GM21786 (cell line): ENCODE results near the gene ZNF827.

Experiments used
- ATAC-seq: cut with Tn5 transposase; IDR thresholded peaks from one replicate; pipeline ENCODE4 v1.9.1; 2021; ENCODE audit not compliant: unreplicated experiment

Gene ZNF827

GRCh38 chr4:145723336-145723735, 215.3 kb downstream of the ZNF827 start:
- ATAC-seq = no peak

DNA sequence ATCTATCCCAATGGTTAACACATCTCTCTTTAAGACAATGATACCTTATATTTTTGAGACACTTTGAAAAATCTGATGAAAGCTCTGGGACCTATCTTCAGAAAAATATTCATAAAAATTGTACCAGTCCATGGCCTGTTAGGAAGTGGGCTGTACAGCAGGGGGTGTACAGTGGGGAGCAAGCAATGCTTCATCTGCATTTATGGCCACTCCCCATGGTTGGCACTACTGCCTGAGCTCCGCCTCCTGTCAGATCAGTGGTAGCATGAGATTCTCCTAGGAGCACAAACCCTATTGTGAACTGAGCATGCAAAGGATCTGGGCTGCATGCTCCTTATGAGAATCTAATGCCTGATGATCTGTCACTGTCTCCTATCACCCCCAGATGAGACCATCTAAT, 216.1 kb downstream of the ZNF827 start:
- ATAC-seq = no peak

DNA sequence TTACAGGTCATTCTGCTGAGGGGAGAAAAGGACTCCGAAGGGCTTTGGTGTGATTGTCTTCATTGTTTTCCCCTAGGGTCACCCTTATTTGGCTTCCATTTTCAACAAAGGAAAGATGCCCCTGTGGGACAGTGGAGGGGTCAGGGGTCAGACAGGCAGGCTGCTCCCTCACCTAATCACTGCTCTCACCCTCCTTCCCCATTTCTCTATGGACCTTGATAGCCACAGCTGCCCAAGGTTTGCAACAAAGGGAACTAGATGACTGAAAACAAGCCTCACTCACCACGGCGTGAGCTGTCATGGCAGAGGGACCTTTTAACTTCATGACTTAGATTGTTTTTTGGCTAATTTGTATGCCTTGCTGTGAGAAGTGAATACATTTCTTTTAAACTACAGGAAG, 218.0 kb downstream of the ZNF827 start:
- peak; percentile 19 for ATAC-seq

- peak; percentile 80 for ATAC-seq
These were observed 218.6 kb downstream of the ZNF827 start for GRCh38 chr4:145719752-145720624.

GRCh38 chr4:145716661-145717200, 221.9 kb downstream of the ZNF827 start:
- ATAC-seq = no peak

DNA sequence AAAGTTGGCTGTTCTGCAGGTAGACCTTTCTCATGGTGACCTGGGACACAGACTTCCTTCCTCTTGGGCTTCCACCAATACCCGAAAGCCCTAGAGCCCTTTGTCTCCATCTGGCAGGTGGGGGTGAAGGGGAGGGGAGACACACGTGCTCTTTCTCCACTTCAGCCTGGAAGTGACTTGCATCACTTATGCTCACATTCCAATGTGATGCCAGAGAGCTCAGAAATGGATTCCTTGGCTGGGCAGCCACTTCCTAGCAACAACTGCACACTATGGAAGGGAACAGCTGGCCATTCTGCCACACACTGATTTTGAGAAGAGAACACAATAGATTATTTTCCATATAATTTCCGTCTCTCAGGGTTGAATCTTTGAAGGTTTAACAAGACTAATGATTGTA, 222.4 kb downstream of the ZNF827 start:
- ATAC-seq = no peak

- ATAC-seq = peak; percentile 57
These were observed 228.8 kb downstream of the ZNF827 start for GRCh38 chr4:145709843-145710242.

- ATAC-seq = peak; percentile 30
These were observed 229.3 kb downstream of the ZNF827 start for GRCh38 chr4:145709336-145709735.
